GM12864 (cell line): ENCODE measurements around the gene RHOXF2.
"Not testable (repeated sequence)": the region's sequence is repeated elsewhere in the genome, so short reads cannot be mapped to it uniquely, and the experiment has no call there.

Experiments
- DNase-seq: peaks from one replicate; pipeline ENCODE4 v3.0.0-alpha.2; 2011; ENCODE audit warnings: low read depth
- H3K4me3 ChIP-seq: 2 replicates; pipeline ENCODE4 v1.5.1; 2011; ENCODE audit warnings: mild to moderate bottlenecking, low read depth, low read length, control low read depth
- TF ChIP-seq, protein P1 (sequence below): IDR thresholded peaks from 2 replicates; pipeline ENCODE4 v1.5.1; 2011; ENCODE audit warnings: low read depth, mild to moderate bottlenecking, moderate library complexity, low read length, control low read depth, inconsistent platforms; ENCODE audit errors: missing control alignments

Gene RHOXF2, protein sequence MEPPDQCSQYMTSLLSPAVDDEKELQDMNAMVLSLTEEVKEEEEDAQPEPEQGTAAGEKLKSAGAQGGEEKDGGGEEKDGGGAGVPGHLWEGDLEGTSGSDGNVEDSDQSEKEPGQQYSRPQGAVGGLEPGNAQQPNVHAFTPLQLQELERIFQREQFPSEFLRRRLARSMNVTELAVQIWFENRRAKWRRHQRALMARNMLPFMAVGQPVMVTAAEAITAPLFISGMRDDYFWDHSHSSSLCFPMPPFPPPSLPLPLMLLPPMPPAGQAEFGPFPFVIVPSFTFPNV

GRCh38 chrX:120158313-120158712, at the start of gene RHOXF2:
Gene RHOXF2, plus strand, starts transcription at chrX:120158613. Its CDS starts 138 bp downstream, at chrX:120158751.
- not testable (repeated sequence) for H3K4me3 ChIP-seq, DNase-seq

- DNase-seq: no peak
- H3K4me3 ChIP-seq: no peak overlapping the region
- TF ChIP-seq, protein P1, sequence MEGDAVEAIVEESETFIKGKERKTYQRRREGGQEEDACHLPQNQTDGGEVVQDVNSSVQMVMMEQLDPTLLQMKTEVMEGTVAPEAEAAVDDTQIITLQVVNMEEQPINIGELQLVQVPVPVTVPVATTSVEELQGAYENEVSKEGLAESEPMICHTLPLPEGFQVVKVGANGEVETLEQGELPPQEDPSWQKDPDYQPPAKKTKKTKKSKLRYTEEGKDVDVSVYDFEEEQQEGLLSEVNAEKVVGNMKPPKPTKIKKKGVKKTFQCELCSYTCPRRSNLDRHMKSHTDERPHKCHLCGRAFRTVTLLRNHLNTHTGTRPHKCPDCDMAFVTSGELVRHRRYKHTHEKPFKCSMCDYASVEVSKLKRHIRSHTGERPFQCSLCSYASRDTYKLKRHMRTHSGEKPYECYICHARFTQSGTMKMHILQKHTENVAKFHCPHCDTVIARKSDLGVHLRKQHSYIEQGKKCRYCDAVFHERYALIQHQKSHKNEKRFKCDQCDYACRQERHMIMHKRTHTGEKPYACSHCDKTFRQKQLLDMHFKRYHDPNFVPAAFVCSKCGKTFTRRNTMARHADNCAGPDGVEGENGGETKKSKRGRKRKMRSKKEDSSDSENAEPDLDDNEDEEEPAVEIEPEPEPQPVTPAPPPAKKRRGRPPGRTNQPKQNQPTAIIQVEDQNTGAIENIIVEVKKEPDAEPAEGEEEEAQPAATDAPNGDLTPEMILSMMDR: no peak
Measured at GRCh38 chrX:120109378-120109777, 49.0 kb upstream of the RHOXF2 start.

GRCh38 chrX:120111611-120112010, 46.8 kb upstream of the RHOXF2 start:
- no peak for DNase-seq
- H3K4me3 ChIP-seq: no peak overlapping the region
- TF ChIP-seq, protein P1: no peak

DNA sequence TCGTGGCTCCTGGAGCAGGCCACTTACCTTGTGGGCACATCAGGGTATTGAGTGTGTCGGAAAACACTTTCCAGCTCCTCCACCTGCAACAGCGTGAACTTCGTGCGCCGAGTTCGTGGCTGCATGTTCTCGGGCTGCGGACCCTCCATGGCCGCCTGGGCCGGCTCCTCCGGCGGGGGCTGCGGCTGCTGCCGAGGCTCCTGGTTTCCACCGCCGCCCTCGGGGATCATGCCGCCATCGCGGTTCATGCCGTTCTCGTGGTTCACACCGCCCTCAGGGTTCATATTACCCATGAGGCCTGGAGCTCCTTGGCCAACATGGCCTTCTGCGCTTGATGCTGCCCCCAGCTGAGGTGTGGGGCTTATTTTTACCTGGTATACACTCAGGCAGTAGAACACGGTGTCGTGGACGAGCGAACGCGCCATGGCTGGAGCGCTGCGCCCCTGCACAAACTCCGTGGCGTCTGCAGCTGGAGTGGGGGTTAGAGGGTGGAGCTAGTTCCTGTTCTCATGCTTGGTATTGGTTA, 42.9 kb upstream of the RHOXF2 start, which contains the start of gene RHOXF1:
TSS of gene RHOXF1 (minus strand) at position 476 of the 526 bp plus-strand sequence. CDS start at position 425, 51 bp downstream.
- TF ChIP-seq, protein P1: no peak
- no peak within 1 kb of the TSS for H3K4me3 ChIP-seq
- DNase-seq: no peak

- no peak for DNase-seq
- TF ChIP-seq, protein P1: no peak
- no peak overlapping the region for H3K4me3 ChIP-seq
Measured at GRCh38 chrX:120120223-120120622, 38.2 kb upstream of the RHOXF2 start.

DNA sequence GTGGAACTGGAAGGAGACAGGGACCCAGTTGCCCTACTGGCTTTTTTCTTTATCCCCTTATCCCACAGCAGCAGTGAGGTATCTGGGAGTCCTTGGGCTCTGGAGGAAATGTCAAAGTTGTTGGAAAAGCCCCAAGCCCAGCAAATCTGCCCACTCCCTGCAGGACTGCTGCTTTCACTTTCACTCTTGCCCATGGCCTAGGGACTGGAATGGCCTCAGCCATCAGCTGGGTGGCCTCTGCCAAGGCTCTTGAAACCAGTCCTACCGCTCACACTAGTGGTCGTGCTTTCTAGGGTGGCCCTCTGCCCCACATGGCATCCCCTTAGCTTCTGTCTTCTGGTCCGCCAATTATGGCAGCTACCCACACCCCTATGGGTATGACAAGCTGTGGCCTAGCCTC, 33.0 kb upstream of the RHOXF2 start:
- H3K4me3 ChIP-seq: no peak overlapping the region
- TF ChIP-seq, protein P1: no peak
- no peak for DNase-seq

- not testable (repeated sequence) for DNase-seq
Measured at GRCh38 chrX:120128306-120128846, 30.0 kb upstream of the RHOXF2 start.

DNA sequence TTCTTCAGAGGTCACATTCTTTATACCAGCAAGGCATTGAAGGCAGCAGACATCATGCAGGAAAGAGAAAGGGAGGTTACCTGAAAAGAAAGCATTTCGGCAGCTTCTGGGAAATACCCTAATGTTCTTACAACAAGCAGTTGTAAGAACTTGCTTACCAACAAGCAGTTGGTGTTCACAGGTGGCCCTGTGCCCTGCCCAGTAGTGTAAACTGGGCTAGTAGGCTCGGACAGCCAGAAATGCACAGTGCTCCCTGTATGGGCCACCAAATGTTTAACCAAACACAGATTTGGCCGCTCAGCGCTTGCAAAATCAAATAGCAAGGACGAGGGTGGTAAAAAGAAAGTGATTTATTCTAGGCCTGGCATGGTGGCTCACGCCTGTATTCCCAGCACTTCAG, 22.3 kb upstream of the RHOXF2 start:
- no peak overlapping the region for H3K4me3 ChIP-seq
- DNase-seq: no peak
- TF ChIP-seq, protein P1: no peak

More at GRCh38 chrX:120128306-120128846, 30.0 kb upstream of the RHOXF2 start:
- not testable (repeated sequence) for H3K4me3 ChIP-seq
